ENCODE measurements around the gene TGM6.

- TF ChIP-seq CTCF (IDR thresholded peaks at IDR 0.05; ENCODE audit: poor library complexity) (no peak), EZH2phosphoT487 (IDR thresholded peaks at IDR 0.05; ENCODE audit: low read depth, severe bottlenecking, unreplicated experiment) (no peak)
These were observed 12.1 kb upstream of the TGM6 start for GRCh38 chr20:2368621-2369020.
